ENCODE measurements around the gene OPCML.

DNA sequence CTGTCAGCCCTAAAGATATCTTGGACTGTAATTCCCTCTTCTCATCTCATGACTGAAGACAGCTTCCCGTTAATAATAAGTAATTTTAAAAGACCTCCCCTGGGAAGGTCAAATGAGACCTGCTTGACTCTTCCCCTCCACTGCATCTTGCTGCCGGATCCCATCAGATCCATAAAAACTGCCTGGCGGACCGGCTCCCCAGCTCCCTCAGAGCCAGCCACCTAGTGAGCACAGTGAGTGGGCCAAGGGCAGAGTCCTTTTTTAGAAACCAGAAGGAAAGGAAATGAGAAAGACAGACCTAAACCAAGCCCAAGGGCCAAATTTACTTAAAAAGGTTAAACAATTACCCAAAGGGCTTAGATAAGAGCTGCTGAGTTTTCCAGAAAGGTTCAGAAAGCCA lies 595.3 kb downstream of the OPCML start:
- TF ChIP-seq CTCF (conservative IDR thresholded peaks at IDR 0.05; ENCODE audit: low read depth, low read length) (no peak), EZH2phosphoT487 (IDR thresholded peaks at IDR 0.05; ENCODE audit: borderline replicate concordance, low read length) (no peak)

All from PC-3 (cell line).